Stomach (tissue), 9 donors: ENCODE results near the gene MTA2. TPM values are rescaled to one million over a fixed set of nuclear protein-coding genes. Genes with fewer than 3 reads are reported as not detected.
A peak's percentile ranks its signal among the peaks of the same experiment; 100 is the strongest.

ENCODE experiments used
- DNase-seq, 2 donors: peaks; one replicate each; pipeline versions ENCODE4 v3.0.0 to v3.0.0-alpha.2; 2013 to 2019
- H3K27ac ChIP-seq, 5 donors: fragments of 200-600 bp in 4 of 5; sonication (generic) in 4 of 5; one replicate each; pipeline ENCODE4 v1.5.1; 2013 to 2019; ENCODE audit warnings: mild to moderate bottlenecking in 1 of 5, moderate library complexity in 1 of 5
- H3K27me3 ChIP-seq, 3 donors: fragments of 200-600 bp; sonication (generic); one replicate each; pipeline ENCODE4 v1.5.1; 2017 to 2019; ENCODE audit warnings: mixed run types in 1 of 3
- H3K36me3 ChIP-seq, 4 donors: fragments of 200-600 bp; sonication (generic); 1 replicate in 3 of 4; 2 replicates in 1 of 4; pipeline ENCODE4 v1.5.1; 2016 to 2019
- H3K4me1 ChIP-seq, 4 donors: fragments of 200-600 bp; sonication (generic); one replicate each; pipeline ENCODE4 v1.5.1; 2016 to 2019
- H3K4me3 ChIP-seq, 4 donors: fragments of 200-600 bp; sonication (generic) in 3 of 4; one replicate each; pipeline ENCODE4 v1.5.1; 2016 to 2019; ENCODE audit warnings: mild to moderate bottlenecking in 1 of 4
- H3K9me3 ChIP-seq, 4 donors: fragments of 200-600 bp; sonication (generic); one replicate each; pipeline ENCODE4 v1.5.1; 2016 to 2019
- EP300 ChIP-seq: sonication (generic); formaldehyde crosslinking; IDR thresholded peaks from one replicate; pipeline ENCODE4 v1.6.1; 2017; ENCODE audit warnings: antibody characterized with exemption
- POLR2A ChIP-seq, 4 donors: fragments of 450-650 bp; IDR thresholded peaks; one replicate each; pipeline ENCODE4 v1.6.1; 2016; ENCODE audit warnings: antibody characterized with exemption in 4 of 4, control low read depth in 2 of 4, mild to moderate bottlenecking in 1 of 4, moderate library complexity in 1 of 4
- POLR2AphosphoS5 ChIP-seq, 3 donors: sonication (generic); formaldehyde crosslinking; IDR thresholded peaks; one replicate each; pipeline ENCODE4 v1.6.1; 2016; ENCODE audit warnings: antibody characterized with exemption in 3 of 3
- WGBS, 5 donors: extraction: QIAGEN DNeasy Blood & Tissue Kit in 3 of 5; methylation state at CpG; one replicate each; pipeline versions ENCODE4 v1.1.5 to v1.1.7; 2013 to 2018; 5-methylcytosine and 5-hydroxymethylcytosine counted together
- intact Hi-C: fragments of 100-400 bp; cut with DNase I; formaldehyde crosslinking; loops from one replicate; pipeline ENCODE4 v1.15.1; 2023; ENCODE audit warnings: low total_unique reads
- polyA plus RNA-seq, 3 donors: library from polyadenylated mRNA; stranded (reverse); fragments of 200-250 nt; gene quantifications; one replicate each; pipeline ENCODE4 v1.2.3, GENCODE V29; 2013
- total RNA-seq, 5 donors: library from RNA; depleted of rRNA; stranded (reverse); fragments of >200 nt; gene quantifications; one replicate each; pipeline versions ENCODE4 v1.1.0 to v1.2.3, GENCODE V29; 2014 to 2016
- TF ChIP-seq, protein P1 (sequence below), 7 experiments: fragments of 450-650 bp in 4 of 7; fragments of 200-600 bp in 3 of 7; sonication (generic) in 3 of 7; IDR thresholded peaks; one replicate each; pipeline ENCODE4 v1.5.1; 2016 to 2019; ENCODE audit warnings: antibody characterized with exemption in 7 of 7, control low read depth in 2 of 7, mild to moderate bottlenecking in 1 of 7
- donor health status: healthy with polysubstance abuse.
- donor health status: Bipolar disorder and iron deficiency.
- donor health status: healthy.

The MTA2 gene
- total and polyA plus RNA-seq, 8 donors, result 32.8 to 110 (median 56.5) TPM

DNA sequence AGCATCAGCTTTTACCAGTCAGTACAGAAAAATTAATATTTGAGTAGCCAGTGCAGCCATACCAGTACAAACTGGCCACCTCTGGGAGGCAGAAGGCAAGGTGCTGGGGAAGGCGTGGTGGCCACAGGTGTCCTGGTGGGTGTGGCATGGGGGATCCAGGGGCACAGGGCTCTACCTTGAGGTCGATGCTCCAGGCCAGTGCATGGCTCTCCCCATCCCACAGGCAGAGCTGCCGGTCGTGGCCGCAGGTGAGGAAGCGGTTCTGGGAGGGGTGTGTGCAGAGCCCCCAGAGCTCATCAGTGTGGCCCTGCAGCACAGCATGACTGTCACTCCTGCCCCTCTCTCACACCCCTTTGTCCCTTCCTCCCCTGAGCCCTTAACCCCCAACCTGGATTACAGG, 3.8 kb upstream of the MTA2 start:
- DNase-seq, result no peak
- TF ChIP-seq, protein P1, sequence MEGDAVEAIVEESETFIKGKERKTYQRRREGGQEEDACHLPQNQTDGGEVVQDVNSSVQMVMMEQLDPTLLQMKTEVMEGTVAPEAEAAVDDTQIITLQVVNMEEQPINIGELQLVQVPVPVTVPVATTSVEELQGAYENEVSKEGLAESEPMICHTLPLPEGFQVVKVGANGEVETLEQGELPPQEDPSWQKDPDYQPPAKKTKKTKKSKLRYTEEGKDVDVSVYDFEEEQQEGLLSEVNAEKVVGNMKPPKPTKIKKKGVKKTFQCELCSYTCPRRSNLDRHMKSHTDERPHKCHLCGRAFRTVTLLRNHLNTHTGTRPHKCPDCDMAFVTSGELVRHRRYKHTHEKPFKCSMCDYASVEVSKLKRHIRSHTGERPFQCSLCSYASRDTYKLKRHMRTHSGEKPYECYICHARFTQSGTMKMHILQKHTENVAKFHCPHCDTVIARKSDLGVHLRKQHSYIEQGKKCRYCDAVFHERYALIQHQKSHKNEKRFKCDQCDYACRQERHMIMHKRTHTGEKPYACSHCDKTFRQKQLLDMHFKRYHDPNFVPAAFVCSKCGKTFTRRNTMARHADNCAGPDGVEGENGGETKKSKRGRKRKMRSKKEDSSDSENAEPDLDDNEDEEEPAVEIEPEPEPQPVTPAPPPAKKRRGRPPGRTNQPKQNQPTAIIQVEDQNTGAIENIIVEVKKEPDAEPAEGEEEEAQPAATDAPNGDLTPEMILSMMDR (IDR thresholded peaks at IDR 0.05), result no peak
- no peak for TF ChIP-seq EP300
- no peak for TF ChIP-seq POLR2A (IDR thresholded peaks at IDR 0.05)
- TF ChIP-seq POLR2AphosphoS5 (IDR thresholded peaks at IDR 0.05), result no peak
- Histone ChIP-seq H3K27me3 (no peaks in the 10 kb centered on the region), H3K4me3 (no peak overlapping the region), H3K27ac (no peak overlapping the region), H3K4me1 (peaks cover 13 to 41% (median 22%) of the 10 kb centered on the region in 4 donors), H3K9me3 (no peaks in the 10 kb centered on the region), H3K36me3 (peaks cover 21 to 70% (median 64%) of the 10 kb centered on the region in 4 donors)
- intact Hi-C loops, result no loop called here
- WGBS, 5 donors, result 87 to 93% (median 90%) methylated on average over 5 to 6 of the region's 6 CpGs

DNA sequence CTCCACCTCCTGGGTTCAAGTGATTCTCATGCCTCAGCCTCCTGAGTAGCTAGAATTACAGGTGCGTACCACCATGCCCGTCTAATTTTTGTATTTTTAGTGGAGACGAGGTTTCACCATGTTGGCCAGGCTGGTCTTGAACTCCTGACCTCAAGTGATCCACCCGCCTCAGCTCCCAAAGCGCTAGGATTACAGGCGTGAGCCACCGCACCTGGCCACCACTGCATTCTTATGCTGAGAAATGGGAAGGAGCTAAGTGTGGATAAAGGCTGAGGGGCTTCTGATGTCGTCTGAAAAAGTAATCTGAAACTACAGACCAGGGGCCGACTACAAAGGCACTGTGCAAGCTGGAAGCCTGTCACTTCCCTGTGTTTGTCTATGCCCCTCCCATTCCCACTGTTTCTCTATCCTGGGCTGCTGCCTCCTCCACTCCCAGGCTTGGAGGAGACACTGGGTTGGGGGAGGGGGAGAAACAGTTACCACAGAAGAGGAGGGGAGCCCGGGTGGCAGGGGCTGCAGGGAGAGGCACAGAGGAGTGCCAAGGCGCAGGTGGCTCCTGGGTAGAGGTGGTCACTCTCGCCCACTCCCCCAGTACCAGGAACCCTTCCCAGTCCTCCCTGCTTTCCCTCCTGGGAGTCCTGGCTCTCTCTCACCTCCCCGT, 2.9 kb upstream of the MTA2 start:
- no peak for TF ChIP-seq POLR2AphosphoS5 (IDR thresholded peaks at IDR 0.05)
- no peak for TF ChIP-seq POLR2A (IDR thresholded peaks at IDR 0.05)
- TF ChIP-seq EP300, result no peak
- TF ChIP-seq, protein P1 (IDR thresholded peaks at IDR 0.05), result no peak

DNA sequence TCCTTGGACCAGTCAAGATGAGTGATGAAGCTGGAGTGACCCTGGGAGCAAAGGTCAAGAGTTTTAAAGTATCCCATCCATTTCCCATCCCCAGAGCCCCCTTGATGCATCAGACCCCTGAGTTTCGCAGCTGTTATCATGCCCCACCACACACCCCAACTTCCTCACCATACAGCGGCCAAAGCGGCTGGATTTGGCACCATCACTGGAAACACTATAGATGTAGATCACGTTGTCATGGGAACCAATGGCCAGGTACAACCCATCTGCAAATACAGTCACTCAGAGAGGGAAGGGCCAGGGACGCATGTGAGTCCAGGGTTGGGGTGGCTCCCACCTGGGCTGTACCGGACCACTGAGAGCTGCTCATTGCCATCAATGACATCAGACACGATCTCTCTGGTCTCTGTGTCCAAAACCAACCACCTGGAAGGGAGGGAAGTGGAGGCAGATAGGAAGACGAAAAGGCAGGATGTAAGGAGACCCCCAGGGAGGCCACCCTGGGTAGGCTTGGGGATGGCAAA, 2.2 kb upstream of the MTA2 start:
- peaks cover 26 to 54% (median 35%) of the 10 kb centered on the region in 4 donors for H3K4me1 ChIP-seq
- no peaks in the 10 kb centered on the region for H3K27me3 ChIP-seq
- H3K4me3 ChIP-seq, result no peak overlapping the region
- WGBS, 5 donors, result 82 to 94% (median 92%) methylated on average over 8 of the region's 8 CpGs
- DNase-seq, result peak in 1 of 2 donors; percentile 35
- no peak for TF ChIP-seq POLR2AphosphoS5 (IDR thresholded peaks at IDR 0.05)
- TF ChIP-seq, protein P1 (IDR thresholded peaks at IDR 0.05), result no peak
- TF ChIP-seq EP300, result no peak
- no peak for TF ChIP-seq POLR2A (IDR thresholded peaks at IDR 0.05)
- H3K27ac ChIP-seq, result no peak overlapping the region
- intact Hi-C loops, result no loop called here
- peaks cover 15 to 58% (median 49%) of the 10 kb centered on the region in 4 donors for H3K36me3 ChIP-seq
- H3K9me3 ChIP-seq, result no peaks in the 10 kb centered on the region

More for the DNA sequence above, 2.9 kb upstream of the MTA2 start:
- 68 to 84% (median 76%) methylated on average over 12 to 13 of the region's 13 CpGs for WGBS, 5 donors
- H3K9me3 ChIP-seq, result no peaks in the 10 kb centered on the region
- H3K36me3 ChIP-seq, result peaks cover 15 to 65% (median 55%) of the 10 kb centered on the region in 4 donors
- intact Hi-C loops, result no loop called here
- no peak overlapping the region for H3K4me3 ChIP-seq
- peak in 1 of 2 donors; percentile 60 for DNase-seq
- no peak overlapping the region for H3K27ac ChIP-seq
- H3K27me3 ChIP-seq, result no peaks in the 10 kb centered on the region
- H3K4me1 ChIP-seq, result peaks cover 21 to 46% (median 28%) of the 10 kb centered on the region in 4 donors

DNA sequence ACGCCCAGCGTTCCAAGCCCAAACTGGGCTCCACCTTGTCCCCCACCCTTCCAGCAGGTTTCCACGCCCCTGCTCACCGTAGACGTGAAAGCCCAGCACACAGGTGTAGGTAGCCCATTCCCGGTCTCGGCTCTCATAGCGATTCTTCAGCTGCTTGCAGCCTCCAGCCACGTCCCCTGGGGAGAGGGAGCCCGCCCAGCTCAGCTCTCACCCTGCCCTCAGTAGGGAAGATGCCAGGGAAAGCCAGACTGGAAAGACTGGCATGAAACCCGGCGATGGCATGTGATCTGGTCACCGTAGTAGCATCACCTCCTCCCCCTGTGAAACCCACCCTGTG, 1.4 kb upstream of the MTA2 start:
- WGBS, 5 donors, result 52 to 68% (median 59%) methylated on average over 4 to 13 of the region's 13 CpGs
- intact Hi-C loops, result no loop called here
- peak overlapping the region in 4 of 5 donors; percentile 96 to 98 (median 97) for H3K27ac ChIP-seq
- H3K27me3 ChIP-seq, result no peaks in the 10 kb centered on the region
- peaks cover 29 to 62% (median 40%) of the 10 kb centered on the region in 4 donors for H3K4me1 ChIP-seq
- no peaks in the 10 kb centered on the region for H3K9me3 ChIP-seq
- peaks cover 17 to 58% (median 48%) of the 10 kb centered on the region in 4 donors for H3K36me3 ChIP-seq
- DNase-seq, result no peak
- no peak for TF ChIP-seq EP300
- TF ChIP-seq, protein P1 (IDR thresholded peaks at IDR 0.05), result no peak
- TF ChIP-seq POLR2A (IDR thresholded peaks at IDR 0.05), result no peak
- no peak for TF ChIP-seq POLR2AphosphoS5 (IDR thresholded peaks at IDR 0.05)
- H3K4me3 ChIP-seq, result peak overlapping the region; percentile 69 to 100 (median 86)
